ENCODE data around the gene DNAJC16.
"Not testable (repeated sequence)": the region's sequence is repeated elsewhere in the genome, so short reads cannot be mapped to it uniquely, and the experiment has no call there.

DNAJC16 gene

DNA sequence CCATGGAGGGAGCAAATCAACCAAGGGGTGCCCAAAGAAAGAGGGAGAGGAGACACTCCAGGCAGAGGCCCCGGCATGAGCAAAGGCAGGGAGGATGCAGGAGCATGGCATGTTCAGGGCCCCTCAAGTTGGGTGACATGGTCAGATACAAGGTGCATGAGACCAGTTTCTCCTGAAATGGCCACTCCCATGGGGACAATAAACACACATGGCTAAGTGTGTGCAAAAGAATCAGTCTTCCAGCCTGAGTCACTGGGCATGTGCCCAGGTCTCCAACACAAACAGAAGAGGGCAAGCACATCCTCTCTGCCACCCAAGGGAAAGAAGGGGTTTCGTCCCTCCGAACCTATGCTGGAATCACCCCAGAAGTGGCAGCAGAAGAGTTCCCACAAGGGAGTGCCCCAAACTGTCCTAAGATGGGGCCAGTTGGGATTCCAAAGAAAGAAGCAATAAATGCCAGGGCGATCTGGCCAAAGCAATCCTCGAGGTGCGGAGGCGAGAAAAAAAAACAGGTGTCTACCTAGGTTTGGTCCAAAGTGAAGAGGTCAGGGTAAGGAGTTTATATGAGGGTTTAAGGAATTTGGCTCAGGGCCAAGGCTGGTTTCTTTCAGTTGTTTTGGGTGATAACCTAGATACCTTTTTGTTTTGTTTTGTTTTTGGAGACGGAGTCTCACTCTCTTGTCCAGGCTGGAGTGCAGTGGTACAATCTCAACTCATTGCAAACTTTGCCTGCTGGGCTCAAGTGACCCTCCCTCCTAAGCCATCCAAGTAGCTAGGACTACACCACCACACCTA lies 15.8 kb upstream of the DNAJC16 start:
- H3K9ac ChIP-seq (ENCODE audit: low read length), result no peak overlapping the region
- no peak overlapping the region for H3K27ac ChIP-seq (ENCODE audit: low read depth, low read length)
- H3F3A ChIP-seq (ENCODE audit: insufficient read depth), result no peaks in the 10 kb centered on the region
- H2AFZ ChIP-seq (ENCODE audit: low read depth, low read length, severe bottlenecking), result no peak overlapping the region
- no peaks in the 10 kb centered on the region for H3K79me2 ChIP-seq (ENCODE audit: insufficient read depth, low read length)
- H4K20me1 ChIP-seq (ENCODE audit: low read depth, low read length), result no peaks in the 10 kb centered on the region
- no peak overlapping the region for H3K4me2 ChIP-seq (ENCODE audit: low read depth, low read length, poor library complexity, severe bottlenecking)
- H3K27me3 ChIP-seq (ENCODE audit: low read length), result no peaks in the 10 kb centered on the region
- H3K4me3 ChIP-seq (ENCODE audit: insufficient read depth, low read length, poor library complexity, severe bottlenecking), result no peak overlapping the region
- no peaks in the 10 kb centered on the region for H3K36me3 ChIP-seq (ENCODE audit: low read length)
- TF ChIP-seq, protein P1, sequence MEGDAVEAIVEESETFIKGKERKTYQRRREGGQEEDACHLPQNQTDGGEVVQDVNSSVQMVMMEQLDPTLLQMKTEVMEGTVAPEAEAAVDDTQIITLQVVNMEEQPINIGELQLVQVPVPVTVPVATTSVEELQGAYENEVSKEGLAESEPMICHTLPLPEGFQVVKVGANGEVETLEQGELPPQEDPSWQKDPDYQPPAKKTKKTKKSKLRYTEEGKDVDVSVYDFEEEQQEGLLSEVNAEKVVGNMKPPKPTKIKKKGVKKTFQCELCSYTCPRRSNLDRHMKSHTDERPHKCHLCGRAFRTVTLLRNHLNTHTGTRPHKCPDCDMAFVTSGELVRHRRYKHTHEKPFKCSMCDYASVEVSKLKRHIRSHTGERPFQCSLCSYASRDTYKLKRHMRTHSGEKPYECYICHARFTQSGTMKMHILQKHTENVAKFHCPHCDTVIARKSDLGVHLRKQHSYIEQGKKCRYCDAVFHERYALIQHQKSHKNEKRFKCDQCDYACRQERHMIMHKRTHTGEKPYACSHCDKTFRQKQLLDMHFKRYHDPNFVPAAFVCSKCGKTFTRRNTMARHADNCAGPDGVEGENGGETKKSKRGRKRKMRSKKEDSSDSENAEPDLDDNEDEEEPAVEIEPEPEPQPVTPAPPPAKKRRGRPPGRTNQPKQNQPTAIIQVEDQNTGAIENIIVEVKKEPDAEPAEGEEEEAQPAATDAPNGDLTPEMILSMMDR (IDR thresholded peaks at IDR 0.05; ENCODE audit: insufficient read depth, low read length, poor library complexity, severe bottlenecking), result no peak
- TF ChIP-seq EZH2phosphoT487 (conservative IDR thresholded peaks at IDR 0.05; ENCODE audit: low read length), result no peak
- H3K9me3 ChIP-seq (ENCODE audit: insufficient read depth, low read length), result no peaks in the 10 kb centered on the region
- no peaks in the 10 kb centered on the region for H3K9me2 ChIP-seq (replicated peaks; ENCODE audit: insufficient read depth, low read length)

DNA sequence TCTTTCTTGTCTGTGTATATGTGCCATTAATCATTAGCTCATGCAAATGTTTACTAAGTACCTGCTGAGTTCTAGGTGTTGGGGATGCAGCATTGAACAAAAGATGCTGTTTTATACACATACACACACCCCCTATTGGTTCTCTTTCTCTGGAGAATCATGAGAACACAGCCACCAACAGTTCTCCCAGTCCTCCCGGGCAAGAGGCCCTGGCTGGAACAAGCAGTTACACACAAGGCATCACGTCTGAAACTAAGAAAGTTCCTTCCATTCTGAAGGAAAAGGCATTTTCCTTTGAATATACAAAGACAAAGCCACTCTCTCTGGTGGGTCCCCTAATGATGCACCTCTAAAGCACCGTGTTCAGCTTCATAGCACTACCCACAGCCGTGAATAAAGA lies 13.5 kb upstream of the DNAJC16 start:
- Histone ChIP-seq H3K36me3 (ENCODE audit: low read length) (no peaks in the 10 kb centered on the region), H3K4me2 (ENCODE audit: low read depth, low read length, poor library complexity, severe bottlenecking) (no peak overlapping the region), H3K9ac (ENCODE audit: low read length) (no peak overlapping the region), H3F3A (ENCODE audit: insufficient read depth) (no peaks in the 10 kb centered on the region), H3K79me2 (ENCODE audit: insufficient read depth, low read length) (no peaks in the 10 kb centered on the region), H3K27me3 (ENCODE audit: low read length) (no peaks in the 10 kb centered on the region), H3K9me2 (replicated peaks; ENCODE audit: insufficient read depth, low read length) (no peaks in the 10 kb centered on the region), H3K9me3 (ENCODE audit: insufficient read depth, low read length) (no peaks in the 10 kb centered on the region), H3K27ac (ENCODE audit: low read depth, low read length) (no peak overlapping the region), H2AFZ (ENCODE audit: low read depth, low read length, severe bottlenecking) (no peak overlapping the region), H4K20me1 (ENCODE audit: low read depth, low read length) (no peaks in the 10 kb centered on the region), H3K4me3 (ENCODE audit: insufficient read depth, low read length, poor library complexity, severe bottlenecking) (no peak overlapping the region)
- no peak for TF ChIP-seq EZH2phosphoT487 (conservative IDR thresholded peaks at IDR 0.05; ENCODE audit: low read length)
- TF ChIP-seq, protein P1 (IDR thresholded peaks at IDR 0.05; ENCODE audit: insufficient read depth, low read length, poor library complexity, severe bottlenecking), result no peak

DNA sequence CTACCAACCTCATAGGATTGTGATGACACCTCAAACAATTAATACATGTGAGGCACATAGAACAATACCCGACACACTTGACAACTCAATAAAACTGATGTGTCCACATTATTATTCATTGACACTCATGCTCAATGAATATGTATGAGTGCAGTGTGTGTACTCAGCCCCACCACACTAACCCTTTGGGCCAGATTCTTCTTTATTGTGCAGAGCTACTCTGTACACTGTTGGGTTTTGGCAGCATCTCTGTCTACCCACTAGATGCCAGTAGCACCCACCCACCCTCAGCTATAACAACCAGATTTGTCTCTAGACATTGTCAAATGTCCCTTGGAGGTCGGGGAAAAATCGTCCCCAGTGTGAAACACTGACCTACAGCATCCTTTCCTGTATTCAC lies 12.7 kb upstream of the DNAJC16 start:
- Histone ChIP-seq H2AFZ (ENCODE audit: low read depth, low read length, severe bottlenecking) (no peak overlapping the region), H3K27ac (ENCODE audit: low read depth, low read length) (no peak overlapping the region), H3K9me2 (replicated peaks; ENCODE audit: insufficient read depth, low read length) (no peaks in the 10 kb centered on the region), H4K20me1 (ENCODE audit: low read depth, low read length) (no peaks in the 10 kb centered on the region), H3K4me3 (ENCODE audit: insufficient read depth, low read length, poor library complexity, severe bottlenecking) (no peak overlapping the region), H3K27me3 (ENCODE audit: low read length) (no peaks in the 10 kb centered on the region), H3K9me3 (ENCODE audit: insufficient read depth, low read length) (no peaks in the 10 kb centered on the region), H3K36me3 (ENCODE audit: low read length) (no peaks in the 10 kb centered on the region), H3K4me2 (ENCODE audit: low read depth, low read length, poor library complexity, severe bottlenecking) (no peak overlapping the region), H3F3A (ENCODE audit: insufficient read depth) (no peaks in the 10 kb centered on the region), H3K79me2 (ENCODE audit: insufficient read depth, low read length) (no peaks in the 10 kb centered on the region), H3K9ac (ENCODE audit: low read length) (no peak overlapping the region)
- no peak for TF ChIP-seq EZH2phosphoT487 (conservative IDR thresholded peaks at IDR 0.05; ENCODE audit: low read length)
- TF ChIP-seq, protein P1 (IDR thresholded peaks at IDR 0.05; ENCODE audit: insufficient read depth, low read length, poor library complexity, severe bottlenecking), result no peak

DNA sequence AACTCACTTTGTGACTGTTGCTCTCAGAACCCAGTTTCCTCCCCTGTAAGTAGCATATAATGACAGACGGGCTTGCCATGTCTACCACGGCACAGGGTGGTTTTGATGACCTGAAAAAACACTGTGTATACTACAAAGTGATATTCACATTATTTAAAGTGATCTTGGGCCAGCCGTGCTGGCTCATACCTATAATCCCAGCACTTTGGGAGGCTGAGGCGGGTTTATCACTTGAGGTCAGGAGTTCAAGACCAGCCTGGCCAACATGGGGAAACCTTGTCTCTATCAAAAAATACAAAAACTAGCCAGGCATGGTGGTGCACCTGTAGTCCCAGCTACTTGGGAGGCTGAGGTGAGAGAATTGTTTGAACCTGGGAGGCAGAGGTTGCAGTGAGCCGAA lies 12.1 kb upstream of the DNAJC16 start:
- H3K9ac ChIP-seq (ENCODE audit: low read length); H3K79me2 ChIP-seq (ENCODE audit: insufficient read depth, low read length); H3K36me3 ChIP-seq (ENCODE audit: low read length); H3K27me3 ChIP-seq (ENCODE audit: low read length); H3K4me3 ChIP-seq (ENCODE audit: insufficient read depth, low read length, poor library complexity, severe bottlenecking); H3K9me2 ChIP-seq (replicated peaks; ENCODE audit: insufficient read depth, low read length); H3K27ac ChIP-seq (ENCODE audit: low read depth, low read length); H3K9me3 ChIP-seq (ENCODE audit: insufficient read depth, low read length); H2AFZ ChIP-seq (ENCODE audit: low read depth, low read length, severe bottlenecking); H4K20me1 ChIP-seq (ENCODE audit: low read depth, low read length); H3F3A ChIP-seq (ENCODE audit: insufficient read depth); H3K4me2 ChIP-seq (ENCODE audit: low read depth, low read length, poor library complexity, severe bottlenecking): not testable (repeated sequence)

All from SU-DHL-6 (cell line).